Measurements from ENCODE around the gene SPEF2.

SPEF2 gene

DNA sequence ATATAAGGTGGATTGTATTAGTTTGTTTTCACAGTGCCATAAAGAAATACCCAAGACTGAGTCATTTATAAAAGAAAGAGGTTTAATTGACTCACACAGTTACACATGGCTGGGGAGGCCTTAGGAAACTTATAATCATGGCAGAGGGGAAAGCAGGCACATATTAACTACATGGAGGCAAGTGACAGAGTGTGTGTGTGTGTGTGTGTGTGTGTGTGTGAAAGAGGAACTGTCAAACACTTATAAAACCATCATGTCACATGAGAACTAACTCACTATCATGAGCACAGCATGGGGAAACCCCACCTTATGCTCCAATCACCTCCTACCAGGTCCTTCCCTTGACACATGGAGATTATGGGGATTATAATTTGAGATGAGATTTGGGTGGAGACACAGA is 118.6 kb downstream of the SPEF2 start:
- Histone ChIP-seq H3K9ac (ENCODE audit: low read depth, low read length) (no peak overlapping the region), H3K9me3 (ENCODE audit: insufficient read depth, low read depth, low read length) (no peaks in the 10 kb centered on the region), H3K36me3 (ENCODE audit: insufficient read depth, low read length) (no peaks in the 10 kb centered on the region), H3K4me1 (ENCODE audit: insufficient read depth, low read length) (no peaks in the 10 kb centered on the region), H3K27ac (ENCODE audit: low read depth, low read length) (no peak overlapping the region), H3K27me3 (ENCODE audit: insufficient read depth, low read length) (peaks cover 23% of the 10 kb centered on the region), H3K4me3 (ENCODE audit: low read length) (no peak overlapping the region)

DNA sequence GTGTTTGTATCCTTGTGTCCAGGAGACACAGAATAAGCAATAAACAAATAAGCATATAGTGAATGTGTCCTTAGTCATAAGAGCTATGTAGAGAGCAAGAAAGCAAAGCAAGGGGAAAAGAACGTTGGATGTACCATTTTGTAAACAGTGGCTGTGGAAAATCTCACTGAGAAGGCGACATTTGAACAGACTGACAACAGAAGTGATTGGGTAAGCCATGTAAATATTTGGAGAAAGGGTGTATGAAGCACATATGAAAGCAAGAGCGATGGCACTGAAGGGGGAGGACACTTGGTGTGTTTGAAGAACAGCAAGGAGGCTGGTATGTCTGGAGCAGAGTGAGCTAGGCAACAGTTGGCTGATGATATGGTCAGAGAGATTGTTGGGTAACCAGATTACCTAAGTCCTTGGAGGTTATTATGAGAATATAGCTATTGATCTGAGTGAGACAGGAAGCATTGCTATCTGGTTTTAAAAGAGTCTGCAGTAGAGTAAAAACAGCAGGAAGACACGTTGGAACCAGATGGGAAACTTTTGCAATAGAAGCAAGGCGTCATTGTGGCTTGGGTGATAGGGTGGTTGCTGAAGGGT is 123.6 kb downstream of the SPEF2 start:
- Histone ChIP-seq H3K4me1 (ENCODE audit: insufficient read depth, low read length) (no peaks in the 10 kb centered on the region), H3K9ac (ENCODE audit: low read depth, low read length) (no peak overlapping the region), H3K4me3 (ENCODE audit: low read length) (no peak overlapping the region), H3K36me3 (ENCODE audit: insufficient read depth, low read length) (no peaks in the 10 kb centered on the region), H3K27me3 (ENCODE audit: insufficient read depth, low read length) (peaks cover 52% of the 10 kb centered on the region), H3K27ac (ENCODE audit: low read depth, low read length) (no peak overlapping the region), H3K9me3 (ENCODE audit: insufficient read depth, low read depth, low read length) (no peaks in the 10 kb centered on the region)
- WGBS, result 82% methylated on average over 5 of the region's 5 CpGs

DNA sequence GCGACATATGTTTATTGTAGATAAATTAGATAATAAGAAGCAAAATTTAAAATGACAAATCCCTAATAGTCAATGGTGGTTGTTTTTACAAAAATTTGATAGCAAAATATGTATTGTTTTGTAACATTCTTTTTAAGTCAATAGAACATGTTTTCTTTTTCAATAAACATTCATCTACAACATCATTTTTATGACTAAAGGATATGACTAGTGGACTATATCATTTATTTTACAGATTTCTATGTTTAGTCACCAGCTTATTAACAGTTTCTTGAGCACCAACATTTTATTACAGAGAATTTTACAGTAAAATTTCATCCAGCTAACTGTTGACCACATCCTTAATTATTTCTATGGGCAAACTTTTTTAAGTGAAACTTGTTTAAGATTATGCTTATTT is 124.3 kb downstream of the SPEF2 start:
- H3K9me3 ChIP-seq (ENCODE audit: insufficient read depth, low read depth, low read length), result no peaks in the 10 kb centered on the region
- no peak overlapping the region for H3K27ac ChIP-seq (ENCODE audit: low read depth, low read length)
- H3K4me1 ChIP-seq (ENCODE audit: insufficient read depth, low read length), result no peaks in the 10 kb centered on the region
- H3K4me3 ChIP-seq (ENCODE audit: low read length), result no peak overlapping the region
- no peaks in the 10 kb centered on the region for H3K36me3 ChIP-seq (ENCODE audit: insufficient read depth, low read length)
- peaks cover 60% of the 10 kb centered on the region for H3K27me3 ChIP-seq (ENCODE audit: insufficient read depth, low read length)
- WGBS, result no CpG with 5 or more reads among the region's 1 CpG
- H3K9ac ChIP-seq (ENCODE audit: low read depth, low read length), result no peak overlapping the region

DNA sequence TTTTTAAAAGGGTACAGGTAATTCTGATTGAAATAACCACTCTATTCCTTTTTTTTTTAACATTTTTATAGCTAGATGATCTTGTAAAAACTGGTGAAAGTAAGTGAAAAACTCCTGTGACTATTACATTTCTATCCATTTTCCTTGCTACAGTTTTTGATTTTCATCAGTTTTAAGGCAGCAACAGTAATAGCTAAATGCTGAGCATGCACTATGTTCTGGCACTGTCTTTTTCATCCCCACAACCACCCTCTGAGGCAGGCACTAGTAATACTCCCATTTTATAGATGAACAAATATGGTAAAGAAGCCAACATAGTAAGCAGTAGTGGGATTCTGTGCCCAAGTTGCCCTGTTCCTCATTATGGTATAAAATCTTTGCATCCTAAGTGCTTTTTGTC is 126.0 kb downstream of the SPEF2 start:
- no peaks in the 10 kb centered on the region for H3K36me3 ChIP-seq (ENCODE audit: insufficient read depth, low read length)
- H3K9me3 ChIP-seq (ENCODE audit: insufficient read depth, low read depth, low read length), result no peaks in the 10 kb centered on the region
- H3K27me3 ChIP-seq (ENCODE audit: insufficient read depth, low read length), result peaks cover 76% of the 10 kb centered on the region
- no peak overlapping the region for H3K9ac ChIP-seq (ENCODE audit: low read depth, low read length)
- no peaks in the 10 kb centered on the region for H3K4me1 ChIP-seq (ENCODE audit: insufficient read depth, low read length)
- no peak overlapping the region for H3K4me3 ChIP-seq (ENCODE audit: low read length)
- no peak overlapping the region for H3K27ac ChIP-seq (ENCODE audit: low read depth, low read length)

DNA sequence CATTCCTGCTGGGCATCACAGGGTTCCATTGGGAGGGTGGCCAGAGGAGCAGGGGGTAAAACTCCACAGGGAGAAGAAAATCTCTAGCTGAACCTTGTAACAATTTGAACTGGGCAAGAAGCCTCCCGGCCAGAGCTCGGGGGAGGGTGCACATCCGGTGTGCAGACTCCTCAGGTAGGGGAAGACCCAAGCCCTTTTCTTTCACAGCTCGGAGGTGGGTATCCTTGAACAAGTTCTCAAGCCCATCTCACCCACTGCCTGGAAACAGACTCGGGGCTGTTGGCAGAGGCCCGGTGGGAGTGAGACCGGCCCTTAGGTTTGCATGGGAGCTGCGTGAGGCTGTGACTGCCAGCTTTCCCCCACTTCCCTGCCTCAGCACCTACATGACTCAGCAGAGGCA is 127.5 kb downstream of the SPEF2 start:
- H3K4me3 ChIP-seq (ENCODE audit: low read length), result no peak overlapping the region
- H3K27ac ChIP-seq (ENCODE audit: low read depth, low read length), result no peak overlapping the region
- H3K4me1 ChIP-seq (ENCODE audit: insufficient read depth, low read length), result no peaks in the 10 kb centered on the region
- no peak overlapping the region for H3K9ac ChIP-seq (ENCODE audit: low read depth, low read length)
- 90% methylated on average over 8 of the region's 8 CpGs for WGBS
- peaks cover 87% of the 10 kb centered on the region for H3K27me3 ChIP-seq (ENCODE audit: insufficient read depth, low read length)
- no peaks in the 10 kb centered on the region for H3K36me3 ChIP-seq (ENCODE audit: insufficient read depth, low read length)
- no peaks in the 10 kb centered on the region for H3K9me3 ChIP-seq (ENCODE audit: insufficient read depth, low read depth, low read length)

DNA sequence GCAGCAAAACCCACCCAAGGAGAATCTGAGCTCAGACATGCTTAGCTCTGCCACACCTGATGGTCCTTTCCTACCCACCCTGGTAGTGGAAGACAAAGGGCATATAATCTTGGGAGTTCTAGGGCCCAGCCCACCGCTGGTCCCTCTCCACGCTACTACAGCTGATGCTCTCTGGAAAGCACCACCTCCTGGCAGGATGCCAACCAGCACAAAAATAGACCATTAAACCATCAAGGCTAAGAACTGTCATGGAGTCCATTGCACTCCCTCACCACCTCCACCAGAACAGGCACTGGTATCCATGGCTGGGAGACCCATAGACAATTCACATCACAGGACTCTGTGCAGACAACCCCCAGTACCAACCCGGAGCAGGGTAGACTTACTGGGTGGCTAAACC is 128.0 kb downstream of the SPEF2 start:
- no peak overlapping the region for H3K27ac ChIP-seq (ENCODE audit: low read depth, low read length)
- peaks cover 87% of the 10 kb centered on the region for H3K27me3 ChIP-seq (ENCODE audit: insufficient read depth, low read length)
- no peak overlapping the region for H3K9ac ChIP-seq (ENCODE audit: low read depth, low read length)
- 90% methylated on average over 3 of the region's 3 CpGs for WGBS
- H3K9me3 ChIP-seq (ENCODE audit: insufficient read depth, low read depth, low read length), result no peaks in the 10 kb centered on the region
- H3K36me3 ChIP-seq (ENCODE audit: insufficient read depth, low read length), result no peaks in the 10 kb centered on the region
- no peaks in the 10 kb centered on the region for H3K4me1 ChIP-seq (ENCODE audit: insufficient read depth, low read length)
- no peak overlapping the region for H3K4me3 ChIP-seq (ENCODE audit: low read length)

DNA sequence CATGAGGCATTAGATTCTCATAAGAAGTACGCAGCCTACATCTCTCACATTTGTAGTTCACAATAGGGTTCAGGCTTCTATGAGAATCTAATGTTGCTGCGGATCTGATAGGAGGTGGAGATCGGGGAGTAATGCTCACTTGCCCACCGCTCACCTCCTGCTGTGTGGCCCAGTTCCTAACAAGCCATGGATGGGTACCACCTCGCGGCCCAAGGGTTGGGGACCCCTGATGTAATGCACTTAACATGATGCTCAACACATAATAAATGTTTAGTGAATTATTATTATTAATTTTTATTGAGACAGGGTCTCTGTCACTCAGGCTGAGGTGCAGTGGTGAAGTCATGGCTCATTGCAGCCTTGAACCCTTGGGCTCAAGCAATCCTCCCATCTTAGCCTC is 134.3 kb downstream of the SPEF2 start:
- Histone ChIP-seq H3K4me3 (ENCODE audit: low read length) (no peak overlapping the region), H3K4me1 (ENCODE audit: insufficient read depth, low read length) (peaks cover 9% of the 10 kb centered on the region; the same call in 1 of the 2 replicates), H3K27ac (ENCODE audit: low read depth, low read length) (no peak overlapping the region), H3K36me3 (ENCODE audit: insufficient read depth, low read length) (no peaks in the 10 kb centered on the region), H3K9ac (ENCODE audit: low read depth, low read length) (no peak overlapping the region), H3K27me3 (ENCODE audit: insufficient read depth, low read length) (peaks cover 97% of the 10 kb centered on the region), H3K9me3 (ENCODE audit: insufficient read depth, low read depth, low read length) (no peaks in the 10 kb centered on the region)
- 98% methylated on average over 5 of the region's 6 CpGs for WGBS

DNA sequence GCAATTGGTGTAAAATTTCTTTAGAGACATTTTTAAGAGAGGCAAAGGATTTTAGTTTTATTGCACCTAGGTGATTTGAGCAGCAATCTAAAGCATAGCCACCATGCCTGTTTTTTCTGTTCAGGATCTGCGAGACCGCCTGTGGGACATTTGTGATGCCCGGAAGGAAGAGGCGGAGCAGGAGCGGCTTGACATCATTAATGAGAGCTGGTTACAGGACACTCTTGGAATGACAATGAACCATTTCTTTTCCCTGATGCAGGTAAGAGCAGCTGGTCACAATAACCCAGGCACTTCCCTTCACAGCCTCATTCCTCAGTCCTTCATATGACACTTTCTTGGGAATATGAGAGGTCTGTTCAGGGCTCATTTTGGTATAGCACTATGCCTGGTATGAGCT is 135.8 kb downstream of the SPEF2 start:
- Histone ChIP-seq H3K4me3 (ENCODE audit: low read length) (no peak overlapping the region), H3K9ac (ENCODE audit: low read depth, low read length) (no peak overlapping the region), H3K27ac (ENCODE audit: low read depth, low read length) (no peak overlapping the region), H3K27me3 (ENCODE audit: insufficient read depth, low read length) (peaks cover 98% of the 10 kb centered on the region), H3K9me3 (ENCODE audit: insufficient read depth, low read depth, low read length) (no peaks in the 10 kb centered on the region), H3K4me1 (ENCODE audit: insufficient read depth, low read length) (peaks cover 9% of the 10 kb centered on the region; the same call in 1 of the 2 replicates), H3K36me3 (ENCODE audit: insufficient read depth, low read length) (no peaks in the 10 kb centered on the region)
- 20% methylated on average over 5 of the region's 5 CpGs for WGBS

DNA sequence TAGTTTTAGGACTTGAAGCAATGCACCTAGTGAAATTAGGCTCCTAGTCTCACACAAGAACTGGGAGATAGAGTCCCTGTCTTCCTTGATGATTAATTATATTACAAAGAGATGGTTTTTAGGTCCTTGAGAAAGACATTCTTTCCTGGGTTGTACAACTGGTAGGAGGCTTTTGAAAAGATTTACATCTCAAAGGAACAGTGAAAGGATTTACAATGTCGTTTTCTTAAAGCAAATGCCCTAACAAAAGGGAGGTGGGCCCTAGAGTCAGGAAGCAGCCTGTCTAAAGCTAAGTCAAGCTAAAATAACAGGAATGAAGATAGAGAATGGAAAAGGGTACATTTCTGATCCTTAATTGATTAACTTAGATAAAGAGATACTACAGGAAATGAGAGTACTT is 136.8 kb downstream of the SPEF2 start:
- Histone ChIP-seq H3K9me3 (ENCODE audit: insufficient read depth, low read depth, low read length) (no peaks in the 10 kb centered on the region), H3K4me1 (ENCODE audit: insufficient read depth, low read length) (peaks cover 9% of the 10 kb centered on the region; the same call in 1 of the 2 replicates), H3K4me3 (ENCODE audit: low read length) (no peak overlapping the region), H3K36me3 (ENCODE audit: insufficient read depth, low read length) (no peaks in the 10 kb centered on the region), H3K9ac (ENCODE audit: low read depth, low read length) (no peak overlapping the region), H3K27me3 (ENCODE audit: insufficient read depth, low read length) (peaks cover 98% of the 10 kb centered on the region), H3K27ac (ENCODE audit: low read depth, low read length) (no peak overlapping the region)
- WGBS, result 0% methylated on average over 1 of the region's 1 CpG

DNA sequence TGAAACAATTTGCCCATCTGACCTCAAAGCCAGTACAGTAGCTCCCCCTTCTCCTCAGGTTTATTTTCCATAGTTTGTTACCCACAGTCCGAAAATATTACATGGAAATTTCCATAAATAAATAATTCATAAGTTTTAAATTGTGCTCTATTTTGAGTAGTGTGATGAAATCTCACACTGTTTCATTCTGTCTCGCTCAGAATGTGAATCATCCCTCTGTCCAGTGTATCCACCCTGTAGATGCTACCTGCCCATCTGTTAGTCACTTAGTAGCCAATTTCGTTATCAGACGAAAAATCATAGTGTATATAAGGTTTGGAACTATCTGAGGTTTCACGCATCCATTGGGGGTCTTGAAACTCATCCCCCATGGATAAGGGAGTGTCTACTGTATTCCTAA is 138.3 kb downstream of the SPEF2 start:
- Histone ChIP-seq H3K27ac (ENCODE audit: low read depth, low read length) (no peak overlapping the region), H3K9ac (ENCODE audit: low read depth, low read length) (no peak overlapping the region), H3K36me3 (ENCODE audit: insufficient read depth, low read length) (no peaks in the 10 kb centered on the region), H3K4me3 (ENCODE audit: low read length) (no peak overlapping the region), H3K9me3 (ENCODE audit: insufficient read depth, low read depth, low read length) (no peaks in the 10 kb centered on the region), H3K27me3 (ENCODE audit: insufficient read depth, low read length) (peaks cover 98% of the 10 kb centered on the region), H3K4me1 (ENCODE audit: insufficient read depth, low read length) (peaks cover 9% of the 10 kb centered on the region; the same call in 1 of the 2 replicates)
- WGBS, result 100% methylated on average over 5 of the region's 5 CpGs

DNA sequence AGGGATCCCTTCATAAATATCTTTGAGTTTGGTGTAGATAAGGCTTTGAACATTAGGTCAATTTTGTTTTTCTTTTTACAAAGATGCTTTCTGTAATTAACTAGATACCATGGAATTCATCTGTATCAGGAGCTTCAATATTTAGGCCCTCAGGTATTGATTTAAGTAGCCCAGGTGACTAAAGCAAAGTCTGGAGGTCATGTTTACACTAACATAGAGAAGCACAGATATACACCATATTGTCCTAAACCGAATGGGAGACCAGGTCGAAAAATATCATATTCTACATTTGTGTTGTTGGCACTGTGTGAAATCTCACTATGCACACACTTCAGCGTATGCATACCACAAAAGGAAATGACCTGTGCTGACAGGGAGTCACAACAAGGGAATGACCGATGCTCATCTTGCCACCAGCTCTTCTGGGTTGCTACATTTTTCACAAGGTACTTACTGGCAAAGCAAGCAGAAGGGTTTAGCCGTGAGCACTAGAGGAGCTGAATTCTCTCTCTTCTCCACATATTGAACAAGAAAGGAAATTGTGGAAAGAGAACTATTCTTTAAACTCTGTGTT is 140.6 kb downstream of the SPEF2 start:
- H3K9ac ChIP-seq (ENCODE audit: low read depth, low read length), result no peak overlapping the region
- no peaks in the 10 kb centered on the region for H3K9me3 ChIP-seq (ENCODE audit: insufficient read depth, low read depth, low read length)
- H3K27me3 ChIP-seq (ENCODE audit: insufficient read depth, low read length), result peaks cover 99% of the 10 kb centered on the region
- WGBS, result 82% methylated on average over 5 of the region's 5 CpGs
- H3K36me3 ChIP-seq (ENCODE audit: insufficient read depth, low read length), result no peaks in the 10 kb centered on the region
- no peak overlapping the region for H3K4me3 ChIP-seq (ENCODE audit: low read length)
- peaks cover 9% of the 10 kb centered on the region; the same call in 1 of the 2 replicates for H3K4me1 ChIP-seq (ENCODE audit: insufficient read depth, low read length)
- no peak overlapping the region for H3K27ac ChIP-seq (ENCODE audit: low read depth, low read length)

DNA sequence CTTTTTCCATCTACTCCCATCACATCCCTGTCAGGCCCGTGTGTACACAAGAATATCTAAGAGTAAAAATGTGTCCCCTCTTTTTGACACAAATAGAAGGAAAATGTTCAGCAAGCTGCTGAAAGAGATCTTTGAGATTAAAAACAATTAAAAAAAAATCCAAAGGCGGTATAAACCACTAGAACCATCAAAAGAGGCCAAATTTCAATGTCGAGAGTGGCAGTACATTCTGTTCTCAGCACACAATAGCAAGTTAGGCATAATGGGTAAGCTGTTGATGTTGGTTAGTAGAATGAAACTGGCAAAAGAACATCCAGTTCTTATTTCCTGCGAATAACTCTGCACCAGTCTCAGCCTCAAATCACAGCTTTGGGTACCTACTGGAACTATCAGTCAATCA is 143.9 kb downstream of the SPEF2 start:
- H3K36me3 ChIP-seq (ENCODE audit: insufficient read depth, low read length), result no peaks in the 10 kb centered on the region
- H3K4me3 ChIP-seq (ENCODE audit: low read length), result no peak overlapping the region
- WGBS, result 88% methylated on average over 3 of the region's 4 CpGs
- H3K27ac ChIP-seq (ENCODE audit: low read depth, low read length), result no peak overlapping the region
- H3K9me3 ChIP-seq (ENCODE audit: insufficient read depth, low read depth, low read length), result no peaks in the 10 kb centered on the region
- H3K27me3 ChIP-seq (ENCODE audit: insufficient read depth, low read length), result peaks cover 98% of the 10 kb centered on the region
- no peak overlapping the region for H3K9ac ChIP-seq (ENCODE audit: low read depth, low read length)
- H3K4me1 ChIP-seq (ENCODE audit: insufficient read depth, low read length), result no peaks in the 10 kb centered on the region
